ENCODE results near the gene CTPS2.

DNA sequence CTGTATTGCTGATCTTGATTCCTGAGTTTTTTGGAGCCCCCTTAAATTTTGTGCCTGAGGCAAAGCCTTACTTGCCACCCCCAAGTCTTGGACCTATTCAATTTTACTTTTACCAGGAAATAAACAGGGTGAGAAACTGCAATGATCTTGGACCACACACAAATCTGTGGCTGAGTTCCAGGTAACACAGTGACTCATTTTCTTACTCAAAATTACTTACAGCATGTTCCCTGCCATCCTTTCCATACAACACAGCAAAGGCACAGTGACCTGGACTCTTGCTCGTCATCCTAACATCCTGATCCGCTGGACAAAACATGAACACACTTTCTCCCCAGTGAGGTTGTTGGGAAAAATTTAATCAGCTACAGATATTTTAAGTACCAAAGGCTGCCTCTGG is 123.3 kb downstream of the CTPS2 start:
- no peak for TF ChIP-seq POLR2AphosphoS5 (IDR thresholded peaks at IDR 0.05; ENCODE audit: low read depth, low read length)
- no peak for TF ChIP-seq POLR2A (IDR thresholded peaks at IDR 0.05; ENCODE audit: low read depth, low read length)
- no peak for TF ChIP-seq TAF1 (IDR thresholded peaks at IDR 0.05; ENCODE audit: borderline replicate concordance, low read depth, low read length)

Data from GM12892 (cell line).